ENCODE data around the gene SLIT1.

GRCh38 chr10:97095701-97096260 lies 90.0 kb downstream of the SLIT1 start:
- no peak for TF ChIP-seq EZH2 (IDR thresholded peaks at IDR 0.05; ENCODE audit: borderline replicate concordance, insufficient read depth, low read depth, low read length, poor library complexity, severe bottlenecking)
- TF ChIP-seq CTCF (IDR thresholded peaks at IDR 0.05) = no peak
